ENCODE results near the gene RAB11FIP3. TPM values are rescaled to one million over a fixed set of nuclear protein-coding genes. Genes with fewer than 3 reads are reported as not detected.

The RAB11FIP3 gene
- total RNA-seq, 3 donors from 2014 or later, result 22.0 to 44.6 (median 24.5) TPM

DNA sequence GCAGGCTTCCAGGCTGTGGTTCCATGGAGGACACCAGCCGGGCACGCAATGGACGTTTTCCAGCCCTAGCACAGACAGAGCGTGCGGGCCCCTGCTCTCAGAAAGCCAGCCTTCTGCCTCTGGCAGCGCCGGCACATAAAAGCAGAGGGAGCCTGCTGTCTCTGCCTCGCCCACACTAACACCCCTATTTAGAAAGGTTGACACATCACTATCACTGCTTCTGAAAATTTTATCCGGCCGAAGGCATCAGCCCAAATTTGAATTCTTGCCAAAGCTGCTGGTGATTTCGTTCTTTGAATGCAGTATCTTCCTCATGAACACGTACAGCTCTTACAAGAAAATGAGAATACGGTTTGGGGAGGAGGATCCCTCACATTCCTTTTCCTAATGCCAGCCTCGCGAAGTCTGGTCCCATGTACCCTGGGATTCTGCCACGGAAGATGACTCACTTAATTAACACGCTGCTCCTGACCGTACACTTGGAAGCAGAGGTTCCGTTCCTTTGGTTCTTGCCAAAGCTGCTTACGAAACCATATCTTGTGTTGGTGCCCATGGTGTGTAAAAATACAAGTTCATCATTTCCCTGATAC, 1.3 kb upstream of the RAB11FIP3 start:
- H3K4me1 ChIP-seq, result peaks cover 0 to 8% of the 10 kb centered on the region in 2 donors
- H3K36me3 ChIP-seq, result no peaks in the 10 kb centered on the region
- TF ChIP-seq, protein P1, sequence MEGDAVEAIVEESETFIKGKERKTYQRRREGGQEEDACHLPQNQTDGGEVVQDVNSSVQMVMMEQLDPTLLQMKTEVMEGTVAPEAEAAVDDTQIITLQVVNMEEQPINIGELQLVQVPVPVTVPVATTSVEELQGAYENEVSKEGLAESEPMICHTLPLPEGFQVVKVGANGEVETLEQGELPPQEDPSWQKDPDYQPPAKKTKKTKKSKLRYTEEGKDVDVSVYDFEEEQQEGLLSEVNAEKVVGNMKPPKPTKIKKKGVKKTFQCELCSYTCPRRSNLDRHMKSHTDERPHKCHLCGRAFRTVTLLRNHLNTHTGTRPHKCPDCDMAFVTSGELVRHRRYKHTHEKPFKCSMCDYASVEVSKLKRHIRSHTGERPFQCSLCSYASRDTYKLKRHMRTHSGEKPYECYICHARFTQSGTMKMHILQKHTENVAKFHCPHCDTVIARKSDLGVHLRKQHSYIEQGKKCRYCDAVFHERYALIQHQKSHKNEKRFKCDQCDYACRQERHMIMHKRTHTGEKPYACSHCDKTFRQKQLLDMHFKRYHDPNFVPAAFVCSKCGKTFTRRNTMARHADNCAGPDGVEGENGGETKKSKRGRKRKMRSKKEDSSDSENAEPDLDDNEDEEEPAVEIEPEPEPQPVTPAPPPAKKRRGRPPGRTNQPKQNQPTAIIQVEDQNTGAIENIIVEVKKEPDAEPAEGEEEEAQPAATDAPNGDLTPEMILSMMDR (IDR thresholded peaks at IDR 0.05), result no peak
- TF ChIP-seq POLR2AphosphoS5 (IDR thresholded peaks at IDR 0.05), result peak in 2 of 3 donors; percentile 75 to 77
- DNase-seq (ENCODE audit: low spot score in 2 of 2), result peak in 1 of 2 donors; percentile 94
- H3K4me3 ChIP-seq, result peak overlapping the region; percentile 64 to 87 (median 71)
- H3K27ac ChIP-seq, result peak overlapping the region; percentile 96 to 97
- H3K9me3 ChIP-seq, result no peaks in the 10 kb centered on the region
- H3K27me3 ChIP-seq, result no peaks in the 10 kb centered on the region
- intact Hi-C loops (cut with DNase I; ENCODE audit: low total_unique reads), result loop anchor here (2.0 kb wide), 1 partner anchor 71 kb away; the partner anchor contains the start of gene AXIN1

DNA sequence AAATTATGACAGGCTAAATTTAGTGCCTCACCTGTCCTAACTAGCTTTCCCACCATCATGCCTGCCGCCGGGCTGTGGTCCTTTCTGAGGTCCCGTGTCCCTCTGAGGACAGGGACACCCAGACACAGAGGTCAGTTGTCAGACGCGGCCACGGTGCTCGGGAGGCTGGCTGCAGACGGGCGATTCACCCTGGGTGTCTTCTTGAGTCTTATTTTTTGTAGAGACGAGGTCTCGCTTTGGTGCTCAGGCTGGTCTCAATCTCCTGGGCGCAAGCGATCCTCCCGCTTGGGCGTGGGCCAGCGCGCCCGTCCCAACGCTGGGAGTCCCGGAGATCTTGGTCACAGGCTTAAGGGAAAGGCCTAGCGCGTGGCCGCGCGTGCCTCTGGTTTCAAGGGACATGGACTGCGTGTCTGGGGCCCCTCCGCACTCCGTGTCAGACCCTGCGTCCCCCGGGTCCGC, 797 bp upstream of the RAB11FIP3 start:
- Histone ChIP-seq H3K4me1 (peaks cover 0 to 8% of the 10 kb centered on the region in 2 donors), H3K27me3 (no peaks in the 10 kb centered on the region), H3K9me3 (no peaks in the 10 kb centered on the region), H3K4me3 (peak overlapping the region; percentile 64 to 87 (median 71)), H3K27ac (peak overlapping the region; percentile 96 to 97), H3K36me3 (no peaks in the 10 kb centered on the region)
- peak in 1 of 2 donors; percentile 50 for DNase-seq (ENCODE audit: low spot score in 2 of 2)
- intact Hi-C loops (cut with DNase I; ENCODE audit: low total_unique reads), result loop anchor here (2.0 kb wide), 1 partner anchor 72 kb away; the partner anchor contains the start of gene AXIN1
- TF ChIP-seq, protein P1 (IDR thresholded peaks at IDR 0.05), result no peak
- TF ChIP-seq POLR2AphosphoS5 (IDR thresholded peaks at IDR 0.05) (no peak), POLR2A (IDR thresholded peaks at IDR 0.05) (no peak)

DNA sequence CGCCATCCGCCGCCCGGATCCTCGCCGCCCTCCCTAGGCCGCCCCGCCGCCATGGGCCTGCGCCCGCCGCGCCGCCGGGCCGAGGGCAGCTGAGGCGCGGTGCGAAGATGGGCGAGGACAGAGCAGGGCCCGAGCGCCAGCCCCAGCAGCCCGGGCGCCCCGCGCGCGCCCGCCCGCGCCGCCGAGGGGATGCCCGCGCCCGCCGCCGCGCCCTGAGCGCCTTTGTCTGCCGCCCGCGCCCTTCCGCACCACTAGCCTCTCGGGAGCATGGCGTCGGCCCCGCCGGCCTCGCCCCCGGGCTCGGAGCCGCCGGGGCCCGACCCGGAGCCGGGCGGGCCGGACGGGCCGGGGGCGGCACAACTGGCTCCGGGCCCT, 278 bp downstream of the RAB11FIP3 start:
- Histone ChIP-seq H3K4me1 (peaks cover 0 to 8% of the 10 kb centered on the region in 2 donors), H3K9me3 (no peaks in the 10 kb centered on the region)

DNA sequence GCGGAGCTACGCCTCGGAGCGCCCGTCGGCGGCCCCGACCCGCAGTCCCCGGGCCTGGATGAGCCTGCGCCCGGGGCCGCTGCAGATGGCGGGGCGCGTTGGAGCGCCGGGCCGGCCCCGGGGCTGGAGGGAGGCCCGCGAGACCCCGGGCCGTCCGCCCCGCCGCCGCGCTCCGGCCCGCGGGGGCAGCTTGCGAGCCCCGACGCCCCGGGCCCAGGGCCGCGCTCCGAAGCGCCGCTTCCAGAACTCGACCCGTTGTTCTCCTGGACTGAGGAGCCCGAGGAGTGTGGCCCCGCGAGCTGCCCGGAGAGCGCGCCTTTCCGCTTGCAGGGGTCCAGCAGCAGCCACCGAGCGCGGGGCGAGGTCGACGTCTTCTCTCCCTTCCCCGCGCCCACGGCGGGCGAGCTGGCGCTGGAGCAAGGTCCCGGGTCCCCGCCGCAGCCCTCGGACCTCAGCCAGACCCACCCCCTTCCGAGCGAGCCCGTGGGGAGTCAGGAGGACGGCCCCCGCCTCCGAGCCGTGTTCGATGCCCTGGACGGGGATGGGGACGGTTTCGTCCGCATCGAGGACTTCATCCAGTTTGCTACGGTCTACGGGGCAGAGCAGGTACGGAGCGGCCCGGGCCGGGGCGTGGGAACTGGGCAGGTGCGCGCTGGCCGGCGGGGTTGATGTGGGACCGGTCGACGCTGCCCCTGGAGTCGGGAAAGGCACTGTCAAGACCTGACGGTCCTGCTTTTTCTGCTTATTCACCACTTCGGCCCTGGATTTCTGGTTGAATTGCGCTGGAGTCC, 861 bp downstream of the RAB11FIP3 start:
- intact Hi-C loops (cut with DNase I; ENCODE audit: low total_unique reads), result no loop called here
- Histone ChIP-seq H3K27me3 (no peaks in the 10 kb centered on the region), H3K4me3 (peak overlapping the region; percentile 64 to 87 (median 71)), H3K4me1 (peaks cover 0 to 8% of the 10 kb centered on the region in 2 donors), H3K9me3 (no peaks in the 10 kb centered on the region), H3K36me3 (no peaks in the 10 kb centered on the region), H3K27ac (peak overlapping the region in 1 of 2 donors; percentile 97)
- no peak for TF ChIP-seq POLR2AphosphoS5 (IDR thresholded peaks at IDR 0.05)
- TF ChIP-seq, protein P1 (IDR thresholded peaks at IDR 0.05), result no peak
- TF ChIP-seq POLR2A (IDR thresholded peaks at IDR 0.05), result no peak
- DNase-seq (ENCODE audit: low spot score in 2 of 2), result no peak

More for the DNA sequence above, 278 bp downstream of the RAB11FIP3 start:
- intact Hi-C loops (cut with DNase I; ENCODE audit: low total_unique reads), result loop anchor here (2.0 kb wide), 1 partner anchor 73 kb away; the partner anchor contains the start of gene AXIN1
- no peak for DNase-seq (ENCODE audit: low spot score in 2 of 2)
- Histone ChIP-seq H3K4me3 (peak overlapping the region; percentile 64 to 87 (median 71)), H3K27me3 (no peaks in the 10 kb centered on the region), H3K27ac (peak overlapping the region; percentile 96 to 97), H3K36me3 (no peaks in the 10 kb centered on the region)
- TF ChIP-seq POLR2A (IDR thresholded peaks at IDR 0.05) (no peak), POLR2AphosphoS5 (IDR thresholded peaks at IDR 0.05) (no peak)
- TF ChIP-seq, protein P1 (IDR thresholded peaks at IDR 0.05), result no peak

DNA sequence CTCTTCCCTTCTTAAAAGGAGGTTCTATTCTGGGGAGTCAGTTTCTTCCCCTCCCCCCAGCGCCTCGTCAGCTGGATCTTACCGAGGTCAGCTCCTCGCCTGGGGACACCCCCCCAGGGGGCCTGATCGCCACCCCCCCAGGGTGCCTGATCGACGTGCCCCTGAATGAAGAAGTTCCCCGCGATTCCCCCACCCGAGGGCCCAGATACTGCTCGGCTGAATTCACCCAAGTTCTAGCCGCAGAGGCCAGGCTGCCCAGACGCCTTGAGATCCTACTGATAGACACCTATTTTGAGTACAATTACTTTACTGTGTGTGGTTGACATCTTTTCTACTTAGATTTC, 1.4 kb downstream of the RAB11FIP3 start:
- H3K27ac ChIP-seq, result no peak overlapping the region
- H3K36me3 ChIP-seq, result no peaks in the 10 kb centered on the region
- peaks cover 0 to 8% of the 10 kb centered on the region in 2 donors for H3K4me1 ChIP-seq
- TF ChIP-seq POLR2AphosphoS5 (IDR thresholded peaks at IDR 0.05), result no peak
- TF ChIP-seq, protein P1 (IDR thresholded peaks at IDR 0.05), result no peak
- no peak for TF ChIP-seq POLR2A (IDR thresholded peaks at IDR 0.05)
- intact Hi-C loops (cut with DNase I; ENCODE audit: low total_unique reads), result no loop called here
- DNase-seq (ENCODE audit: low spot score in 2 of 2), result no peak
- no peaks in the 10 kb centered on the region for H3K9me3 ChIP-seq
- H3K27me3 ChIP-seq, result no peaks in the 10 kb centered on the region
- peak overlapping the region; percentile 64 to 87 (median 71) for H3K4me3 ChIP-seq

Measured in breast epithelium (tissue), 4 donors.